Measurements from ENCODE around the gene CPNE1.

DNA sequence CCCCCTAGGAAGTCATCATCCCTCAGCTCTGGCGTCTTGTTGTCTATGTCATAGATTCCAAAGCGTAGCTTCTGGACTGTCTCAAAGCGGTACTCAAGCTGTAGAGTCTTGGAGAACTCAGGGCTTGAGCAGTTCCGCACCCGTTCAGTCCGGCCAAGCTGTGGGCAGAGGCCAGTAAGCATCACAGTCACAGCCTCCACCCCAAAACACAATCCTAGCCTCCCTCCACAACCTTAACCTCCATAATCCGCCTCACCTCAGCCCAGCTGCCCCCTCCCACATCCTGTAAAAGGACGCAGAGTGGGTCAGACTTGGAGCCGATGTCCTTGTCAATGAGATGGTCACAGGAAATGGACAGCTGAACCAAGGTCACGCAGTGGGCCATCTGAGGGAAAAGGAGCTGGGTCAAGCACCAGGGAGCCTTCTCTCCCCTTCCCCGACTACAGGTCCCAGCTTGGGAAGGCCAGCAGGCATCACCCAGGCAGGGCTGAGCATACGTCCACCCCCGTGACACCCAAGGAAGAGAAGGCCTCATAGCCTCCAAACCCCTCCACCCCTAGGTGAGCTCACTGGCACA lies 32.1 kb downstream of the CPNE1 start:
- no peak for TF ChIP-seq POLR2AphosphoS5 (IDR thresholded peaks at IDR 0.05; ENCODE audit: low read depth, low read length)
- TF ChIP-seq, protein P1, sequence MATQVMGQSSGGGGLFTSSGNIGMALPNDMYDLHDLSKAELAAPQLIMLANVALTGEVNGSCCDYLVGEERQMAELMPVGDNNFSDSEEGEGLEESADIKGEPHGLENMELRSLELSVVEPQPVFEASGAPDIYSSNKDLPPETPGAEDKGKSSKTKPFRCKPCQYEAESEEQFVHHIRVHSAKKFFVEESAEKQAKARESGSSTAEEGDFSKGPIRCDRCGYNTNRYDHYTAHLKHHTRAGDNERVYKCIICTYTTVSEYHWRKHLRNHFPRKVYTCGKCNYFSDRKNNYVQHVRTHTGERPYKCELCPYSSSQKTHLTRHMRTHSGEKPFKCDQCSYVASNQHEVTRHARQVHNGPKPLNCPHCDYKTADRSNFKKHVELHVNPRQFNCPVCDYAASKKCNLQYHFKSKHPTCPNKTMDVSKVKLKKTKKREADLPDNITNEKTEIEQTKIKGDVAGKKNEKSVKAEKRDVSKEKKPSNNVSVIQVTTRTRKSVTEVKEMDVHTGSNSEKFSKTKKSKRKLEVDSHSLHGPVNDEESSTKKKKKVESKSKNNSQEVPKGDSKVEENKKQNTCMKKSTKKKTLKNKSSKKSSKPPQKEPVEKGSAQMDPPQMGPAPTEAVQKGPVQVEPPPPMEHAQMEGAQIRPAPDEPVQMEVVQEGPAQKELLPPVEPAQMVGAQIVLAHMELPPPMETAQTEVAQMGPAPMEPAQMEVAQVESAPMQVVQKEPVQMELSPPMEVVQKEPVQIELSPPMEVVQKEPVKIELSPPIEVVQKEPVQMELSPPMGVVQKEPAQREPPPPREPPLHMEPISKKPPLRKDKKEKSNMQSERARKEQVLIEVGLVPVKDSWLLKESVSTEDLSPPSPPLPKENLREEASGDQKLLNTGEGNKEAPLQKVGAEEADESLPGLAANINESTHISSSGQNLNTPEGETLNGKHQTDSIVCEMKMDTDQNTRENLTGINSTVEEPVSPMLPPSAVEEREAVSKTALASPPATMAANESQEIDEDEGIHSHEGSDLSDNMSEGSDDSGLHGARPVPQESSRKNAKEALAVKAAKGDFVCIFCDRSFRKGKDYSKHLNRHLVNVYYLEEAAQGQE (IDR thresholded peaks at IDR 0.05; ENCODE audit: insufficient read depth in 1 of 2, low read depth in 2 of 2, low read length in 2 of 2) = no peak
- no peak for TF ChIP-seq TAF1 (IDR thresholded peaks at IDR 0.05; ENCODE audit: borderline replicate concordance, insufficient read depth, low read length)
- no peak for TF ChIP-seq SIN3A (IDR thresholded peaks at IDR 0.05; ENCODE audit: borderline replicate concordance, insufficient read depth, low read length)

Measured in PFSK-1 (cell line).